ENCODE data around the gene CRYBA2.

- TF ChIP-seq CTCF (conservative IDR thresholded peaks at IDR 0.05 in 1 of 2, IDR thresholded peaks at IDR 0.05 in 1 of 2; ENCODE audit: extremely low read depth in 1 of 2, insufficient read depth in 1 of 2, low read depth in 1 of 2, low read length in 2 of 2) (no peak), EZH2 (IDR thresholded peaks at IDR 0.05; ENCODE audit: borderline replicate concordance, low read length) (no peak)
Measured at GRCh38 chr2:218990052-218990451, 3.2 kb downstream of the CRYBA2 start.

All from mammary epithelial cell (primary cell).